ENCODE results near the gene CDH22. TPM values are rescaled to one million over a fixed set of nuclear protein-coding genes. Genes with fewer than 3 reads are reported as not detected.

CDH22 gene
- total RNA-seq, 1 donor from 2014 or later: 0.35 TPM

DNA sequence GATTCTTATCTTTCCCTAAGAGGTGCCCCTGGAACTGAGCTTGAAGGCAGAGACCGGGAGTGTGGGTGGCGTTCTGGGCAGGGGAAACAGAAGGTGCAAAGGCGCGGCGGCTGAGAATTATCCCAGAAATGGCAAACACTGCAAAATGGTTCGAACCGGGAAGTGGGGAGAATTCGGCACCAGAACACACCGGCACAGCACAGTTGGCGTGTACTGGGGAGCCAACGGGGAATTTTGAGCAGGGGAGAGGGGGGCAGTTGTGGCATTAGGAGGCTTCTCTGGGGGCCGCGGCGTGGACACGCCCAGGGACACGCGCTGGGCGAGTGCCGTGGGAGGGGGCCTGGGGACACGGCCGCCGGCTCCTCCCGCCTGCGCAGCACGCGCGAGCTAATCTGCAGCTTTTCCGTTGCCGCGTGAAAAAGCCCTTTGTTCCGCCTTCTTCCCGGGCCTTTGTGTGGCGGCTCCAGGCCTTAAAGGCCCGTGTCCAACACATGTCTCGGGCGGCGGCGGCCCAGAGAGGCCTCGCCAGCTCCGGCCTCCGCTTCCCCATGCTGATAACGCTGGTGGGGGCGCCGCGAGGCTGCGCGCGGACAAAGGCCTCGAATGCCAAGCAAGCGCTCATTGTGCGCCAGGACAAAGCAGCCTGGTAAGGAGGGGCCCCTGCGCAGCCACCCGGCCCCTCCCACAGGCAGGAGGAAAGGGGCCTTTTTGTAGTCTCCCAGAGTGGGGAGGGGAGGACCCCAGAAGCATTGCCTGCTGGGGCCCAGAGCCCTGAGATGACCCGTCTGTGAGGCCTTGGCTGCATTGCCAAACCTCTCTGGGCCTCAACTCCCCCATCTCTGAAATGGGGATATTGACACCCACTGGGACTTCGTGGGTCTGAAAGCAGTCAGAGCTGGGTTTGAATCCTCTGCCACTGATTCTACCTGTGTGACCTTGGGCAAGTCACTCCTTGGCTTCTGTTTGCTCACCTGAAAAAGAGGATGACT is 107.4 kb downstream of the CDH22 start:
- DNase-seq (ENCODE audit: low spot score): no peak

- DNase-seq (ENCODE audit: low spot score): no peak
Observed at GRCh38 chr20:46199198-46199597, 109.1 kb downstream of the CDH22 start.

- no peak for DNase-seq (ENCODE audit: low spot score)
Observed at GRCh38 chr20:46196990-46197389, 111.3 kb downstream of the CDH22 start.

DNA sequence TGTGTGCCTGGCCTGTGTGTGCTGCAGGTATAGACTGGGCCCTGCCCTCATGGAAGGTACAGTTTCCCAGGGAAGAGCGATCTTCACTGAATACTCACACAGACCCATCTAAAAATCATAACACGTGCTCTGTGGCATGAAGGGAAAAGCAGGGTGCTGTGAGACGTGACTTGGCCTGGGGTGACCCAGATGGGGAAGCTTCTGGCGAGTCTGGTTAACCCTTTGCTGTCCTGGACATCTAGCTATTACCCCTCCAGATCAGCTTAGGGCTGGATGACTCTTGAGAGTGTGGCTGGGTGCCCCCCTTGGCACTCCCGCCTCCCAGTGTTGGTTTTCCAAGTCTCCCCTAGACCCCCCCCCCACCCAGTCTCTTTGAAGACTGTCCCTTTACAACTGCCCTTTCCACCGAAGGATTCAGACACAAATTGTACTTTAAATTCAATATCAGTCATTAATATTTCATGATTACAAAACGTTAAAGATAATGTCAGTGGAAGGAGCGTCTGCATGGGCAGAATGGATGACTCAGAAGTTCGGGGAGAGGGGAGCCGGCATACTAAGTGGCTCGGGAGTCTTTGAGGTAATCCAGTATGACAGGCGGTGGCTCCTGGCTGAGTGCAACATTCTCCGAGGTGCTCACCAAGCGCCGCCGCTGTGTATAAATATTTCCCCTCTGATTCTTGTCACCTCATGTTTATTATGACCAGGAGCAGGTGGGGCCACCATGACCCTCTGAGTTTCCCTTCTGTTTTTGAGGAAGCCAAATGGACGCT is 112.8 kb downstream of the CDH22 start:
- DNase-seq (ENCODE audit: low spot score): no peak

DNA sequence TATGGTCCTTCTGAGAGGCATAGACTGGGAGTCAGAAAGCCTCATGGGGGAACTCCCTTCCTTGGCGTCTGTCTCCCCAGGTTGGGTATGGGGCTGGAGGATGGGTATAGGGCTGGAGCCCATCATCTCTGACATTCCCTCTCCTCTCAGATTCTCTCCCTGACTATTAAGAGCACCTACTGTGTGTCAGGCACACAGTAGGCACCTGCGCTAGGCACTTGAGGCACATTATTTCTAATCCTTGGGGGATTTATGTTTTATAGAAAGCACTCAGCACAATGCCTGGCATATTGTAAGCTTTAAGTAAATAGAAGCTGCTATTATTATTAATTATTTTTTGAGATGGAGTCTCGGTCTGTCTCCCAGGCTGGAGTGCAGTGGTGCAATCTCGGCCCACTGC is 113.9 kb downstream of the CDH22 start:
- DNase-seq (ENCODE audit: low spot score): no peak

DNA sequence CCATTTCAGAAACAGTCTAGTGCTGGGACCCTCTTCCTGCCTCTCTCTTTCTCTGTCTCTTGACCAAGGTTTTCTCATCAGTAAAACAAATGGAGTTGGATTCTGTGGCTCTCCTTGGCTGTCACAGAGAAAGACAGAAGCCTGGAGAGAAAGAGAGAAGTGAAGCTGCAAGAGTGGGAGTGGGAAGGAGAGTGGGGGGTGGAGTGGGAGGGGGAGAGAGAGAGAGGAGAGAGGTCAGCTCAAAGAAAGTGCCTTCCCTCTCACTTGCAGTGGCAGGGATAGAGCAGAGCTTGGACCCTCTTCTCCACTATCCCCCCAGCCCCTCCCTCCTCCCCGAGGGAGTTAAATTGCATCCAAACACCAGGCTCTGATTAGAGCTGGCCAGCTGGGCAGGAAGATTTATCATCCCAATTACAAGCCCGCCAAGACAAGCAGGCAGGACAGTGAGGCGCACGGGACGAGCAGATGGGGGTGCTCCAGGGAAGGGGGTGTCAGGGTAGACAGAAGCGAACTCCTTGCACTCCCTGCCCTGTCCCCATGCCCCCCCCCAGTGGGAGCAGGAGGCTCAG is 115.8 kb downstream of the CDH22 start:
- DNase-seq (ENCODE audit: low spot score): no peak

- DNase-seq (ENCODE audit: low spot score): no peak
Observed at GRCh38 chr20:46191611-46192010, 116.7 kb downstream of the CDH22 start.

DNA sequence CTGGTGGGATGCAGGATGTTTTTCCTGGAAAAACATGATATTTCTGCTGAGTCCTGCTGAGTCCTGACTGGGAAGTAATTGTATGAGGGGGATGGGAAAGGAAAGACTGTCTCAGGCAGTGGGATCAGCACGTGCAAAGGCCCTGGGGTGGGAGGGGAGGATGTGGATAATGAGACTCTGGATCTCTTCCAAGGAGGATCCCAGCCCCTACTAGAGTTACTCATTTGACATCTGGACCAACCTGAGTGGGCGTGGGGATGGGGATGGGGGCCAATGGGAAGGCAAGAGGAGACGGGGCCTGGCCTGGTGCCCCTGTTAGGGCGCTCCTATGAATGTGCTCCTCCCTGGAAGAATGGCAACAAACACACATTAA is 117.1 kb downstream of the CDH22 start:
- DNase-seq (ENCODE audit: low spot score): no peak

- DNase-seq (ENCODE audit: low spot score): no peak
Observed at GRCh38 chr20:46190478-46191167, 117.7 kb downstream of the CDH22 start.

- DNase-seq (ENCODE audit: low spot score): no peak
Observed at GRCh38 chr20:46188866-46189541, 119.3 kb downstream of the CDH22 start.

- DNase-seq (ENCODE audit: low spot score): no peak
Observed at GRCh38 chr20:46186210-46186609, 122.1 kb downstream of the CDH22 start.

DNA sequence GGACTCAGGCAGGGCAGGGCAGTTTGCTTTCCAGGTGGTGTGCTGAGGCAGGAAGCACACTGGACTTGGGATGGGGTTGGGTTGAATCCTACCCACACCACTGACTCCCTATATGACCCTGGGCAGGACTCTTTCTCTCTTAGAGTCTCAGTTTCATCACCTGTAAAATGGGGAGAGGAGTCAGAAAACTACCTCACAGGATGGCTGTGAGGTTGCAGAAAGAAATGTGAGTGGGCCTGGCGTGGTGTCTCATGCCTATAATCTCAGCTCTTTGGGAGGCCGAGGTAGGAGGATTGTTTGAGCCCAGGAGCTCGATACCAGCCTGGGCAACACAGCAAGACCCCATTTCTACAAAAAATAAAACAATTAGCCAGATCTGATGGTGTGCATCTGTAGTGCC is 122.9 kb downstream of the CDH22 start:
- no peak for DNase-seq (ENCODE audit: low spot score)

GRCh38 chr20:46183768-46184167 is 124.5 kb downstream of the CDH22 start:
- DNase-seq (ENCODE audit: low spot score): no peak

DNA sequence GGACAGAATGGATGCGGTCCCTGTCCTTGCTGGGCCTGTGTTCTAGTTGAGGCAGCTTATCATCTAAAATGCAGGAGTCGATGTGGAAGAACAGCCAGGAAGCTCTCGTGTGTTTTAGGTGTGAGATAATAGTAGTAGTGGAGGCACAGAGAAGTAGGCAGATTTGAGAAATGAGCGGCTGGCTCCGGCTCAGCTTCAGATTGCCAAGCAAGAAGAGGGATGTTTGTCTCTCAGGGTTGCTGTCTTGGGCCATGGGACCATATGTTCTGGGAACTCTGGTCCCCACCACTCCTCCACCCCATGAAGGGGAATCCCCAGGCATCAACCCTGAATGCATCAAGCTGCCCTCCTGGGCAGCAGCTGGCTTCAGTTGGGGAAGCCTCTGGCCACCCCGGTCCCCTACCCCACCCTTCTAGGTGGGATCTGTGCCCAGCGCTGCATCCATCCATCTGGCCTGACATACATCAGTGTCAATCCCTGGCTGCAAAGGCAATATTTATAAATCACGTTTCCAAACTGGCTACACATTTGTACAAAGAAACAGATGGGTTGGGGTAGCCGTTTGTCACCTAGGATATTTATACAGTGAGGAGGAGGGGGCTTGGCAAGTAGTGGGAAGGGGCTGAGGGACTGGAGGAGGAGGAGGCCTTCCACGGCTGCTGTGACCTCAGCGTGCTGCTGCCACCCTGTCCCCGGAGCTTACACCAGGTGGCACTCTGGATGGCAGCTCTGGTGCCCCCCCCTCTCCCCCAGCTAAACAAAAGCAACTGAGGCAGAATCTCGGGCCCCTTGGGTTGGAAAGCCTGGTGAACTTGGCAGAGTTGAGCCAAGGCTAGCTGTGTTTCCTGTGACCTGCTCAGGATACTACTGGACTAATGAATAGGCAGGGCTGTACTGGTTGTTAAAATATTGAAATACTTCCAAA is 125.8 kb downstream of the CDH22 start:
- DNase-seq (ENCODE audit: low spot score): no peak

DNA sequence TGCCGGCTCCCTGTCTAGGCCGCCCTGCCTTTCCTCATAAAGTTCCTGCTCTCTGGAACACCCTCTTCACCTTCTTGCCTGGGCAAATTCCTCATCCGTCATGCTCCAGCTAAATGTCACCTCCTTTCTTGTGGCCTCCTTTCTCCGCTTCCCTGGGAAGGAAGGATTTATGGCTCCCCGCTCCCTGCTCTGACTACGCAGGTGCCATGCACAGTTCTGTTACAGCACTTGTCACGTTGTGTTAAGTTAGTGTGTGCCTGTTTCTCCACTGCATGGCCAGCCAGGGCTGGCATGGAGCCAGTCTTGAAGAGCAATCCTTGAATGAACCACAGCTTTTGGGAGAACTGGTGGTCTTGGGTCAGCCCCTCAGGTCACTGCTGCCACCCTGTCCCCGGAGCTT is 128.4 kb downstream of the CDH22 start:
- DNase-seq (ENCODE audit: low spot score): no peak

GRCh38 chr20:46178891-46179290 is 129.4 kb downstream of the CDH22 start:
- no peak for DNase-seq (ENCODE audit: low spot score)

- no peak for DNase-seq (ENCODE audit: low spot score)
Observed at GRCh38 chr20:46177768-46178167, 130.5 kb downstream of the CDH22 start.

- no peak for DNase-seq (ENCODE audit: low spot score)
Observed at GRCh38 chr20:46176739-46177378, 131.4 kb downstream of the CDH22 start.

DNA sequence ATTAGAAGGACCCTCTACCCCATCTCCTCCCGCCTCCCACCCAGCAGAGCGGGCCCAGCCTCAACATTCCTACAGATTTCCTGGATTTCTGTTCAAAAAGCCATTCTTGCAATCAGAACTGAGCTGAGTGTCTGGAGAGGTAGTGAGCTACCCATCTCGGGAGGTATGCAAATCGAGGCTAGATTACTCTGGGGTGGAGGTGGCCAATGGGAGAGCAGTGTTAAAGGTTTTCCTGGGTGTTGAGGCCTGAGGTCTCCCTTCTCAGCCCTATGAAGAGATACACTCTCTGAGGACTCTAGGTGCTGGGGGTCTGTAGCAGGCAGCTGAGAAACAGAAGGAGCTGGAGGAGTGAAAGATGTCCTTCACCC is 133.2 kb downstream of the CDH22 start:
- DNase-seq (ENCODE audit: low spot score): no peak
